RWPE1 (cell line): ENCODE data around the gene ACOT7.
"Not testable (repeated sequence)": the region's sequence is repeated elsewhere in the genome, so short reads cannot be mapped to it uniquely, and the experiment has no call there.

ENCODE experiments used
- CTCF ChIA-PET: fragments of 350-600 bp; sonication (Branson Sonifier 250); formaldehyde crosslinking; extraction: SDS; loops from one replicate; lab custom pipeline; 2021; lab: Yijun Ruan, JAX
- POLR2A ChIA-PET: fragments of 400-600 bp; formaldehyde crosslinking; extraction: SDS; loops from one replicate; lab custom pipeline; 2020; ENCODE audit warnings: antibody characterized with exemption; ENCODE audit not compliant: low non-redundant PET; lab: Yijun Ruan, JAX
- DNase-seq: peaks from one replicate; pipeline ENCODE4 v3.0.0; 2012; ENCODE audit warnings: low spot score
- H3K27ac ChIP-seq: fragments of 450-650 bp; 2 replicates; pipeline ENCODE4 v1.5.1; 2017
- CTCF ChIP-seq: fragments of 450-650 bp; conservative IDR thresholded peaks from 2 replicates; pipeline ENCODE4 v1.5.1; 2017; ENCODE audit warnings: low read depth, mild to moderate bottlenecking

The ACOT7 gene

DNA sequence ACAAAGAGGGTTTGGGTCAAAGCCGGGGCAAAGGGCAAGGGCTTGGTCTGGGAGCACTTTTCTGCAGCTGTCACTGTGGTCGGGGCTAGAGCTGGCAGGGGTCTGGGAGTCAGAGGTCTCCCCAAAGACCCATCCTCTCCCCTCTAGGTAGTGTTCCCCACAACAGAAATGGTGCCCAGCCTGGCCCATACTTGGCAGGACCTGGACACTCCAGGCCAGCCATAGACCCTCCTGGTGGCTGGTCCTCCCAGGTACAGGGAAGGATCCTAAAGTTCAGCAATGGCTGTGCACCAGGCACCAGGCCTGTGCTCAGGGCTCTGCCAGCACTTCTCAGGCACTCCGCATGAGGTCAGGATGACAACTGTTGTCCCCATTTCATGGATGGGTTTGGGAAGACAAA, 42.0 kb upstream of the ACOT7 start:
- no peak overlapping the region for H3K27ac ChIP-seq
- ChIA-PET CTCF (no interaction called here), POLR2A (no interaction called here)
- TF ChIP-seq CTCF = no peak
- no peak for DNase-seq

GRCh38 chr1:6435129-6435528, 41.6 kb upstream of the ACOT7 start:
- no peak overlapping the region for H3K27ac ChIP-seq
- ChIA-PET POLR2A (no interaction called here), CTCF (interaction anchor here (0.6 kb wide), 1 partner anchor 231 kb away, joined by 3 read pairs; no protein-coding TSS in a partner anchor)
- no peak for TF ChIP-seq CTCF
- DNase-seq = no peak

- TF ChIP-seq CTCF = no peak
- ChIA-PET CTCF (no interaction called here), POLR2A (interaction anchor here (0.5 kb wide), 1 partner anchor 38 kb away, joined by 14 read pairs; no protein-coding TSS in a partner anchor)
- DNase-seq = no peak
- H3K27ac ChIP-seq = no peak overlapping the region
Measured at GRCh38 chr1:6434186-6434585, 40.6 kb upstream of the ACOT7 start.

GRCh38 chr1:6431645-6432579, 38.3 kb upstream of the ACOT7 start:
- POLR2A ChIA-PET, H3K27ac ChIP-seq, DNase-seq: not testable (repeated sequence)
- CTCF ChIA-PET = interaction anchor here (0.6 to 1.6 kb wide), 3 partner anchors 9 to 173 kb away, joined by 3 to 4 read pairs (median 3); no protein-coding TSS in a partner anchor

DNA sequence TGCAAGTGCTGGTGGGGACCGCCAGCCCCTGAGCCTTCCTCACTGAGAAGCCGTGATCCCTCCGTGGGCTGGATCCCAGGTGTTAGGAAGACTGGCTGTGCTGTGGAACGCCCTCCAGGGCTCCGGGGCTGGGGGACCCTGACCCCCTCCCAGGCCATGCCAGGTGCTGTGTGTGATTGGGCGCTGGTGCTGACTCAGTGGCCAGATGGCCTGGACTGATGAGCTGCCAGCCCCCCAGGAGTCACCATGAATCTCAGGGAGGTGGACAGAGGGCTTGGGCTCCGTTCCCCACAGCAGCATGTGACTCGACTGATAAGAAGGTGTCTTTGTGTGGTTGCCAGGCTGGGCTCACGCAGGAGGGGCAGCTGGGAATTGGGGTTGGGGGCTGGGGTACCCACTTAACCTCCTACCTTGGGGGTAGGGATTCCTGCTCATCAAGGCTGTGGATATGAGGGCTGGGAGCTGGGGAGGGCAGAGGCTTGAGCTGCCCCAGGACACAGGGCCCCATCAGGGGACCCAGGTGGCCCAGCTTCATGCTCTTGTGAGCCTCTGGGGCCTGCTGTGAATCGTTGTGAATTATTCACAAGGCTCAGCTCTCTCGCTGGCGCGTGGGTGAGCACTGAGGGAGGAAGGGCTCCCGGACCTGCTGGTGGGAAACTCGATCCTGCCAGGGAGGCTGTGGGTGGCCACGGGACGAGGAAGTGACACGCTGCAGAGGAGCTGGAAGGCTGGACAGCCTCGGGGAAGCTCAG, 36.3 kb upstream of the ACOT7 start:
- DNase-seq, H3K27ac ChIP-seq, POLR2A ChIA-PET: not testable (repeated sequence)
- CTCF ChIA-PET = interaction anchor here (0.6 to 1.0 kb wide), 3 partner anchors 8 to 273 kb away, joined by 3 read pairs; no protein-coding TSS in a partner anchor

DNA sequence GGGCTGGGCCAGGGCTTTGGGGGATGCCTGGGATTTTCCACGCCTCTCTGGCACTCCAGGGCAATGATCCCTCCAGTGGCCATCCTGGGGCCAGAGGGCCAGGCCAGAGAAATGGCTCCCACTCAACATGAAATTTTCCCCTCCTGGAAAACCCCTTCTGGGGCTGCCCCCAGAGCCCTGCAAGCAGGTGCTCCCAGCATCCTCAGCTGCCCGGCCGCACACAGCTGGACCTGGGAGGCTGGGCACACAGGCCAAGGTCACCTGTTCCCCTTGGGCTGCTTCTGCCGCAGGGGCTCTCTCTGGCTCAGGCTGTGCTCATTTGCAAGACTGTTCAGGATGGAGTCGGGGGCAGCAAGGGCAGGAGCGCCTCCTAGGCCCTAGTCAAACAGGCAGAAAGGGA, 34.9 kb upstream of the ACOT7 start:
- H3K27ac ChIP-seq = peak overlapping the region; percentile 88
- POLR2A ChIA-PET, DNase-seq: not testable (repeated sequence)
- CTCF ChIA-PET = interaction anchor here (1.0 kb wide), 1 partner anchor 9 kb away, joined by 3 read pairs; no protein-coding TSS in a partner anchor

DNA sequence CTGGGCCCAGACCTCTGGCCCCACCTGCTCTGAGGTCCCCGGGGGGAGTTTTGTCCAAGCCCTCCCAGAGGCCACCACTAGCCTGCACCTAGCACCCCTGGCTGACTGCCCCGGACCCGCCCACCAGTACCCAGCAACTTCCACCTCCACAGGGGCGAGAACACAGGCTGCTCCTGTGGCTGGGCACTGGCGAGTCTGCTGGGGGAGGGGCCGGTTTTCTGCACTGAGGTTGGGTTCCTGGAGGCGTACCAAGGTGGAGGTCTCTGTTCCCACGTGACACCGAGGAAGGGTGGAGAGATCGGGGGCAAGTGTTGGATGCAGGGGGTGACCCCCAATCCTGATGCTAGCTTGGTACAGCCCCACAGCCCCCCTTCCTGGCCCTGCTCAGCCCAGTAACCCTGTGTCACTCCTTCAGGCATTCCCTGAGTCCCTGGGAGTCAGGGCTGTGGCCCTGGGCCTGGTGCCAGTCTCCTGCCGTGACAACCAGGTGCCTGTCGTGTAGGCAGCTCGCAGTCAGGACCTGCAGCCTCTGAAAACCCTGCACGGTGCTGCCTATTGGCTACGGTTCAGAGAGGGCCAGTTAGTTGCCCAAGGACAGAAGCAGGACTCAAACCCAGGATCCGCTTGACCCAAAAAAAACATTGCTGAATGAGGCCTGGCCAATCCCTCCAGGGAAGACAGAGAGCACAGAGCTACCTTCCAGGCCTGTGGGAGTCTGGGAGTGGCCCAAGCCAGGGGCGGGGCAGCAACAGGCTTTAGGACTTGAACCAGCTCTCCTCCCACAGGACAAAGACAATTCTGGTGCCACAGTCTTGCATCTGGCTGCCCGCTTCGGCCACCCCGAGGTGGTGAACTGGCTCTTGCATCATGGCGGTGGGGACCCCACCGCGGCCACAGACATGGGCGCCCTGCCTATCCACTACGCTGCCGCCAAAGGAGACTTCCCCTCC, 34.1 kb upstream of the ACOT7 start:
- peak overlapping the region; percentile 88 for H3K27ac ChIP-seq
- ChIA-PET POLR2A (no interaction called here), CTCF (interaction anchor here (0.6 kb wide), 1 partner anchor 240 kb away, joined by 3 read pairs; no protein-coding TSS in a partner anchor)

More for the DNA sequence above, 34.1 kb upstream of the ACOT7 start:
- no peak for TF ChIP-seq CTCF
- no peak for DNase-seq
